ENCODE results near the gene ARHGAP1. TPM values are rescaled to one million over a fixed set of nuclear protein-coding genes. Genes with fewer than 3 reads are reported as not detected.

Gene ARHGAP1
- total and polyA plus RNA-seq, 2 of the 13 experiments (the other 11 are each of a cell fraction or from before 2014, with no cell fraction given) = 18.6 to 30.3 TPM

- TF ChIP-seq ZBTB40 (IDR thresholded peaks at IDR 0.05) = no peak
- TF ChIP-seq ZBTB40 (CRISPR knock-in tag; IDR thresholded peaks at IDR 0.05) = peak; percentile 32; the same call in 1 of the 2 replicates
- no peak for TF ChIP-seq HDAC6 (IDR thresholded peaks at IDR 0.05; ENCODE audit: low read depth, low read length)
- no peak for TF ChIP-seq ZFYVE20 (CRISPR knock-in tag; IDR thresholded peaks at IDR 0.05; ENCODE audit: borderline replicate concordance, low read depth)
- peak; percentile 79; the same call in 1 of the 2 replicates for TF ChIP-seq ESRRA (CRISPR knock-in tag; IDR thresholded peaks at IDR 0.05; ENCODE audit: low read depth)
- no peak for TF ChIP-seq ZNF776 (CRISPR knock-in tag; IDR thresholded peaks at IDR 0.05)
- TF ChIP-seq HOMEZ (CRISPR knock-in tag; IDR thresholded peaks at IDR 0.05; ENCODE audit: low read depth) = 0 out of 2 replicates have a peak, but pooled peaks have one; percentile 67
- TF ChIP-seq EED (CRISPR knock-in tag; IDR thresholded peaks at IDR 0.05) = no peak
- TF ChIP-seq RARA (CRISPR knock-in tag; IDR thresholded peaks at IDR 0.05) = peak; percentile 99
- no peak for TF ChIP-seq ZNF562 (CRISPR knock-in tag; IDR thresholded peaks at IDR 0.05; ENCODE audit: borderline replicate concordance)
- TF ChIP-seq NFE2L1 (CRISPR knock-in tag; IDR thresholded peaks at IDR 0.05; ENCODE audit: borderline replicate concordance) = no peak
- TF ChIP-seq NFKBIZ (CRISPR knock-in tag; IDR thresholded peaks at IDR 0.05) = peak; percentile 93
- TF ChIP-seq ZNF576 (CRISPR knock-in tag; IDR thresholded peaks at IDR 0.05) = 0 out of 2 replicates have a peak, but pooled peaks have one; percentile 30
- TF ChIP-seq ATF5 (CRISPR knock-in tag; IDR thresholded peaks at IDR 0.05; ENCODE audit: low read depth) = no peak
- no peak for TF ChIP-seq ZNF367 (CRISPR knock-in tag; IDR thresholded peaks at IDR 0.05; ENCODE audit: borderline replicate concordance)
- peak; percentile 46; the same call in 1 of the 2 replicates for TF ChIP-seq ZNF768 (CRISPR knock-in tag; IDR thresholded peaks at IDR 0.05)
- TF ChIP-seq BHLHE40 (IDR thresholded peaks at IDR 0.05; ENCODE audit: low read length) = no peak; the same call in 1 of the 2 replicates
- no peak for TF ChIP-seq ZBTB42 (CRISPR knock-in tag; IDR thresholded peaks at IDR 0.05)
- TF ChIP-seq SIX4 (CRISPR knock-in tag; IDR thresholded peaks at IDR 0.05) = peak; percentile 70
- TF ChIP-seq ZNF674 (CRISPR knock-in tag; IDR thresholded peaks at IDR 0.05; ENCODE audit: low read depth) = no peak
- no peak for TF ChIP-seq ARNT (IDR thresholded peaks at IDR 0.05)
These were observed 18.7 kb upstream of the ARHGAP1 start, which contains the start of gene F2 (continued) for GRCh38 chr11:46719048-46719542.

Measured in HepG2 (cell line).